DOHH2 (cell line): ENCODE data around the gene MTCL1.

Experiments used
- H3F3A ChIP-seq: fragments of 200-600 bp; sonication (generic), shearing (Covaris generic); 2 replicates; pipeline ENCODE4 v1.6.0; 2016; ENCODE audit warnings: antibody characterized with exemption, mild to moderate bottlenecking; ENCODE audit not compliant: control insufficient read depth, insufficient read depth
- H3K27ac ChIP-seq: fragments of 200-600 bp; sonication (generic); 2 replicates; pipeline ENCODE4 v1.5.1; 2014; ENCODE audit warnings: low read depth, mild to moderate bottlenecking, low read length, moderate library complexity
- H3K27me3 ChIP-seq: fragments of 200-600 bp; sonication (generic); 2 replicates; pipeline ENCODE4 v1.6.1; 2014; ENCODE audit warnings: mild to moderate bottlenecking, low read length, mixed read lengths; ENCODE audit not compliant: control insufficient read depth
- H3K36me3 ChIP-seq: fragments of 200-600 bp; sonication (generic); 2 replicates; pipeline ENCODE4 v1.6.1; 2014; ENCODE audit warnings: mild to moderate bottlenecking, low read length, moderate library complexity, mixed read lengths; ENCODE audit not compliant: control insufficient read depth
- H3K4me1 ChIP-seq: fragments of 200-600 bp; sonication (generic); 2 replicates; pipeline ENCODE4 v1.6.1; 2014; ENCODE audit warnings: mild to moderate bottlenecking, low read length, mixed read lengths; ENCODE audit not compliant: control insufficient read depth
- H3K4me2 ChIP-seq: fragments of 200-600 bp; sonication (generic); 2 replicates; pipeline ENCODE4 v1.6.0; 2014; ENCODE audit warnings: mild to moderate bottlenecking, low read length, moderate library complexity
- H3K4me3 ChIP-seq: fragments of 200-600 bp; sonication (generic); 2 replicates; pipeline ENCODE4 v1.5.1; 2014; ENCODE audit warnings: mild to moderate bottlenecking, low read length, mixed read lengths
- H3K79me2 ChIP-seq: fragments of 200-600 bp; sonication (generic); 2 replicates; pipeline ENCODE4 v1.6.1; 2014; ENCODE audit warnings: mild to moderate bottlenecking, low read length, mixed read lengths; ENCODE audit not compliant: control insufficient read depth
- H3K9me2 ChIP-seq: fragments of 200-600 bp; sonication (generic); replicated peaks from 2 replicates; pipeline ENCODE4 v1.6.1; 2014; ENCODE audit warnings: mild to moderate bottlenecking, low read length, mixed read lengths; ENCODE audit not compliant: control insufficient read depth
- H3K9me3 ChIP-seq: fragments of 200-600 bp; sonication (generic); 2 replicates; pipeline ENCODE4 v1.6.1; 2014; ENCODE audit warnings: antibody characterized with exemption, low read length, mixed read lengths; ENCODE audit not compliant: control insufficient read depth, insufficient read depth
- H4K20me1 ChIP-seq: fragments of 200-600 bp; sonication (generic); 2 replicates; pipeline ENCODE4 v1.6.0; 2014; ENCODE audit warnings: low read depth, mild to moderate bottlenecking, antibody characterized with exemption, low read length, moderate library complexity; ENCODE audit not compliant: control insufficient read depth, insufficient read depth
- EZH2phosphoT487 ChIP-seq: fragments of 200-600 bp; sonication (generic); IDR thresholded peaks from 2 replicates; pipeline ENCODE4 v1.6.1; 2017; ENCODE audit warnings: borderline replicate concordance, mild to moderate bottlenecking, antibody characterized with exemption, low read length, moderate library complexity, mixed read lengths
- TF ChIP-seq, protein P1 (sequence below): fragments of 200-600 bp; sonication (generic); IDR thresholded peaks from one replicate; pipeline ENCODE4 v1.5.1; 2014; ENCODE audit warnings: antibody characterized with exemption, mild to moderate bottlenecking, low read depth, low read length; ENCODE audit not compliant: poor library complexity, severe bottlenecking

MTCL1 gene

DNA sequence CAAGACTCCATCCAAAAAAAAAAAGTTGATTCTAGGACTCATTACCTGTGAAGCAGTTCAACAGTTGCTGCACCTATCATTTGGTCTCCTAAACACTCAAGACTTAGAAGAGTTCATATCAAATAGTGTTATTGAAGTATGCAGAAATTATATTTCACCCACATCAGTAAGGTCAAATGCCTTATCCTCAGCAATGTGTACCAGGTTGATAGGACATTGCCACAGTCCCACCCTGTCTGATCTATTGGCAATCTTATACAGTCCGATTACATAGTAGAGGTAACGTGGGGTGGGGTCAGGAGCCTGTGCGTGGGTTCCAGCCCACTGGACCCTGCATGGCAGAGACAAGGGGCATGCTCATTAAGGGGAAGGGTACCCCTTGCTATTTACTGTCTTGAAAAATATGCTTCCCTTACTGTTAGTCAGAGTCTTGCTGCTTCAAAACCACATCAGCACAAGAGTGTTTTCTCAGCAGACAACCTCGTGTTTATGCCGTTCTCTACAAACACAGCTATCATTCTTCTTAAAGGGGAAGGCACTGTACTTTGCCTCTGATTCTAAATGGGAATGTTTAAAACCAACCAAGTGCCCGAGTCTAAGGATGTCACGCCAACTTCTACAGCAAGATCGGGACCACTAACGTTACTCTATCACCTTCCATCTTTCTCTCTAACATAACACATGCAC is 115.2 kb downstream of the MTCL1 start:
- H3K4me2 ChIP-seq, result no peak overlapping the region
- H3K4me1 ChIP-seq, result no peaks in the 10 kb centered on the region
- H3K9me3 ChIP-seq, result no peaks in the 10 kb centered on the region
- TF ChIP-seq, protein P1, sequence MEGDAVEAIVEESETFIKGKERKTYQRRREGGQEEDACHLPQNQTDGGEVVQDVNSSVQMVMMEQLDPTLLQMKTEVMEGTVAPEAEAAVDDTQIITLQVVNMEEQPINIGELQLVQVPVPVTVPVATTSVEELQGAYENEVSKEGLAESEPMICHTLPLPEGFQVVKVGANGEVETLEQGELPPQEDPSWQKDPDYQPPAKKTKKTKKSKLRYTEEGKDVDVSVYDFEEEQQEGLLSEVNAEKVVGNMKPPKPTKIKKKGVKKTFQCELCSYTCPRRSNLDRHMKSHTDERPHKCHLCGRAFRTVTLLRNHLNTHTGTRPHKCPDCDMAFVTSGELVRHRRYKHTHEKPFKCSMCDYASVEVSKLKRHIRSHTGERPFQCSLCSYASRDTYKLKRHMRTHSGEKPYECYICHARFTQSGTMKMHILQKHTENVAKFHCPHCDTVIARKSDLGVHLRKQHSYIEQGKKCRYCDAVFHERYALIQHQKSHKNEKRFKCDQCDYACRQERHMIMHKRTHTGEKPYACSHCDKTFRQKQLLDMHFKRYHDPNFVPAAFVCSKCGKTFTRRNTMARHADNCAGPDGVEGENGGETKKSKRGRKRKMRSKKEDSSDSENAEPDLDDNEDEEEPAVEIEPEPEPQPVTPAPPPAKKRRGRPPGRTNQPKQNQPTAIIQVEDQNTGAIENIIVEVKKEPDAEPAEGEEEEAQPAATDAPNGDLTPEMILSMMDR, result no peak
- TF ChIP-seq EZH2phosphoT487, result no peak
- no peak overlapping the region for H3K27ac ChIP-seq
- H3K79me2 ChIP-seq, result no peaks in the 10 kb centered on the region
- H3K36me3 ChIP-seq, result no peaks in the 10 kb centered on the region
- no peaks in the 10 kb centered on the region for H3F3A ChIP-seq
- H3K4me3 ChIP-seq, result no peak overlapping the region
- H3K9me2 ChIP-seq, result no peaks in the 10 kb centered on the region
- H3K27me3 ChIP-seq, result no peaks in the 10 kb centered on the region
- no peaks in the 10 kb centered on the region for H4K20me1 ChIP-seq

DNA sequence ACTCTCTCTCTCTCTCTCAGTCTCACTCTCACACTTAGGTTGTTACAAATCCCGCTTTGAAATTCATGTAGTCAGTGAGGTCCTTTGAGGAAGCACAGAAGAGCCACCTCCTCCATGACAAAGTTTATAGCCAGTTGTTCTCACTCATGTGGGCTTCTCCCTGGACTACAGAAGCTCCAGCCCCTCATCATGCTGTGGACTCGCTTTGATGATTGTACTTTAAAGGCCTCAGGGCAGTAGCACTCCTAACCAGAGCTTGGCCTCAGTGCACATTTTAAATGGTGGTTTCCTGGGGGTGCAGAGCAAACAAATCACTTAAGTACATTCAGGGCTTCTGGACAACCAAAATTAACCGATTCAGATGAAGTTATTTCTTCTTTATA is 115.7 kb downstream of the MTCL1 start:
- H3K9me3 ChIP-seq, result no peaks in the 10 kb centered on the region
- H3K9me2 ChIP-seq, result no peaks in the 10 kb centered on the region
- no peaks in the 10 kb centered on the region for H3K4me1 ChIP-seq
- no peak overlapping the region for H3K4me3 ChIP-seq
- no peak overlapping the region for H3K4me2 ChIP-seq
- H3K36me3 ChIP-seq, result no peaks in the 10 kb centered on the region
- H3F3A ChIP-seq, result no peaks in the 10 kb centered on the region
- no peak overlapping the region for H3K27ac ChIP-seq
- no peaks in the 10 kb centered on the region for H4K20me1 ChIP-seq
- TF ChIP-seq, protein P1, result no peak
- TF ChIP-seq EZH2phosphoT487, result no peak
- no peaks in the 10 kb centered on the region for H3K79me2 ChIP-seq
- no peaks in the 10 kb centered on the region for H3K27me3 ChIP-seq

DNA sequence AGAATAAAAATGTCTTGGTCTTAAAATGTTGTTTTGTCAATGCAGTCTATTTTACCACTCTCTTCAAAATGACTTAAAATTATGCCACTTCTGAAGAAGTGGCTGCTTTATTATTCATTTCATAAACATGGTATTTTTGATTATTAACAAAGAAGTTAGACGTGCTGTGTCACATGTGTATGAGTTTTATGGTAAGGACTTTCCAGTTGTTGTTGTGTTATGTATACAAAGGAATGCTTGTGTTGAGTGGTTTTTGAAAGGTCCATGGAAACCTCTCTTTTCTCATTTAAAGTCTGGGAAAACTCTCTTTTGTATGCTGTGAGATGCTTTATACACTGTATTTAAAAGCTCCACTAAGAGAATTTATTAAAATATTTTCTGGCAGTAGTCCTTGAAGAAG is 116.2 kb downstream of the MTCL1 start:
- no peak overlapping the region for H3K4me2 ChIP-seq
- no peaks in the 10 kb centered on the region for H4K20me1 ChIP-seq
- H3F3A ChIP-seq, result no peaks in the 10 kb centered on the region
- no peaks in the 10 kb centered on the region for H3K79me2 ChIP-seq
- no peaks in the 10 kb centered on the region for H3K4me1 ChIP-seq
- H3K27ac ChIP-seq, result no peak overlapping the region
- TF ChIP-seq, protein P1, result no peak
- TF ChIP-seq EZH2phosphoT487, result no peak
- H3K9me2 ChIP-seq, result no peaks in the 10 kb centered on the region
- H3K4me3 ChIP-seq, result no peak overlapping the region
- no peaks in the 10 kb centered on the region for H3K36me3 ChIP-seq
- H3K9me3 ChIP-seq, result no peaks in the 10 kb centered on the region
- no peaks in the 10 kb centered on the region for H3K27me3 ChIP-seq

DNA sequence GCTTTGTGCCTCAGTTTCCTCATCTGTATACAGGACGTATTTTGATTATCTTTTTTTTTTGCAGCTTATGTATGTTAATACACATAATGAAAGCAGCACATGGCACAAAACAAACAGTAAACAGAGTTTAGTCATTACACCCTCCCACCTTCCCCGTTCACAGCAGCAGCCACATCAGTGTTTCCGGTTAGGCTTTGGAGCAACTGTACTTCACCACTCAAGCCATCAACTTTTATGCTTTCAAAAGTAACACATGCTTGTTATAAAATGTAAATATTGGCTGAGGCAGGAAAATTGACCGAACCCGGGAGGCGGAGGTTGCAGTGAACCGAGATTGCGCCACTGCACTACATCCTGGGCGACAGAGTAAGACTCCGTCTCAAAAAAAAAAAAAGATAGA is 117.3 kb downstream of the MTCL1 start:
- no peaks in the 10 kb centered on the region for H3K9me2 ChIP-seq
- H3F3A ChIP-seq, result no peaks in the 10 kb centered on the region
- H3K4me2 ChIP-seq, result no peak overlapping the region
- no peaks in the 10 kb centered on the region for H3K79me2 ChIP-seq
- H3K27me3 ChIP-seq, result no peaks in the 10 kb centered on the region
- no peak overlapping the region for H3K27ac ChIP-seq
- no peaks in the 10 kb centered on the region for H3K4me1 ChIP-seq
- no peak overlapping the region for H3K4me3 ChIP-seq
- no peaks in the 10 kb centered on the region for H4K20me1 ChIP-seq
- H3K9me3 ChIP-seq, result no peaks in the 10 kb centered on the region
- TF ChIP-seq, protein P1, result no peak
- TF ChIP-seq EZH2phosphoT487, result no peak
- H3K36me3 ChIP-seq, result no peaks in the 10 kb centered on the region
